HCT116 (cell line): ENCODE data around the gene LCN15. TPM values are rescaled to one million over a fixed set of nuclear protein-coding genes. Genes with fewer than 3 reads are reported as not detected.

Experiments
- ATAC-seq: fragments of 200-7000 bp; cut with Tn5 transposase; 2 replicates; pipeline ENCODE4 v1.9.1; 2020; ENCODE audit warnings: mild to moderate bottlenecking, moderate library complexity
- BruUV-seq: library from RNA; stranded (reverse); fragments of 400-500 nt; replicated peaks from 2 replicates; lab custom pipeline; 2021; lab: Mats Ljungman, UMichigan
- CTCF ChIA-PET: fragments of 300-600 bp; sonication (Branson Sonifier 250); formaldehyde crosslinking; loops from one replicate; lab custom pipeline; 2021; ENCODE audit warnings: antibody characterized with exemption; lab: Charles Lee
- POLR2A ChIA-PET: fragments of 300-600, 350-600 bp; sonication (Branson Sonifier 250); formaldehyde crosslinking; loops from one replicate; lab custom pipeline; 2021; ENCODE audit warnings: antibody characterized with exemption; lab: Charles Lee
- RAD21 ChIA-PET, 2 experiments: fragments of 300-600 bp; sonication (Branson Sonifier 250); formaldehyde crosslinking; loops; one replicate each; lab custom pipeline; 2023; ENCODE audit warnings: low total read pairs in 2 of 2; ENCODE audit not compliant: uncharacterized antibody in 2 of 2, unreplicated experiment in 2 of 2, low non-redundant PET in 1 of 2; lab: Charles Lee
- DNase-seq: peaks from one replicate; pipeline ENCODE4 v3.0.0-alpha.2; 2010; ENCODE audit warnings: low read depth, low spot score
- H2AFZ ChIP-seq: fragments of 200-600 bp; shearing (Covaris generic), sonication (generic); 2 replicates; pipeline ENCODE4 v1.6.1; 2017; ENCODE audit warnings: low read depth, mixed run types, mixed read lengths, antibody characterized with exemption, low read length; ENCODE audit not compliant: poor library complexity, severe bottlenecking
- H3K27ac ChIP-seq: 2 replicates; pipeline ENCODE4 v1.5.1; 2012; ENCODE audit warnings: low read depth, low read length
- H3K27me3 ChIP-seq: fragments of 200-600 bp; sonication (generic); 2 replicates; pipeline ENCODE4 v1.6.1; 2016; ENCODE audit warnings: mixed run types, low read length, mixed read lengths; ENCODE audit not compliant: insufficient read depth
- H3K36me3 ChIP-seq, 2 experiments: fragments of 200-500 bp in 1 of 2; fragments of 200-600 bp in 1 of 2; sonication (Bioruptor generic) in 1 of 2; sonication (generic) in 1 of 2; 2 replicates each; pipeline versions ENCODE4 v1.5.1 to v1.6.1; 2014 to 2016; ENCODE audit warnings: low read length in 2 of 2, inconsistent platforms in 1 of 2, mixed read lengths in 1 of 2, mixed run types in 1 of 2; ENCODE audit not compliant: insufficient read depth in 2 of 2, control insufficient read depth in 1 of 2
- H3K4me1 ChIP-seq, 2 experiments: fragments of 200-600 bp in 1 of 2; sonication (generic) in 1 of 2; 2 replicates each; pipeline versions ENCODE4 v1.5.1 to v1.6.1; 2012 to 2017; ENCODE audit warnings: low read length in 2 of 2, inconsistent platforms in 1 of 2, mild to moderate bottlenecking in 1 of 2, mixed read lengths in 1 of 2, mixed run types in 1 of 2, moderate library complexity in 1 of 2; ENCODE audit not compliant: insufficient read depth in 2 of 2, control insufficient read depth in 1 of 2
- H3K4me2 ChIP-seq: fragments of 200-600 bp; sonication (generic); 2 replicates; pipeline ENCODE4 v1.6.1; 2017; ENCODE audit warnings: mixed run types, low read length, mixed read lengths
- H3K4me3 ChIP-seq, 2 experiments: fragments of 200-600 bp in 1 of 2; sonication (generic) in 1 of 2; replicated peaks in 1 of 2; 2 replicates each; pipeline ENCODE4 v1.5.1; 2011 to 2016; ENCODE audit warnings: low read length in 2 of 2, control low read depth in 1 of 2, low read depth in 1 of 2, mild to moderate bottlenecking in 1 of 2, mixed read lengths in 1 of 2, mixed run types in 1 of 2
- H3K79me2 ChIP-seq: fragments of 200-600 bp; sonication (generic); 2 replicates; pipeline ENCODE4 v1.6.1; 2017; ENCODE audit warnings: mild to moderate bottlenecking, mixed run types, low read length, moderate library complexity, mixed read lengths; ENCODE audit not compliant: insufficient read depth
- H3K9ac ChIP-seq: fragments of 200-600 bp; sonication (generic); 2 replicates; pipeline ENCODE4 v1.6.1; 2016; ENCODE audit warnings: low read length, mixed read lengths
- H3K9me2 ChIP-seq: fragments of 200-600 bp; sonication (generic), shearing (Covaris generic); 2 replicates; pipeline ENCODE4 v1.6.1; 2017; ENCODE audit warnings: mixed run types, mild to moderate bottlenecking, moderate library complexity; ENCODE audit not compliant: insufficient read depth
- H3K9me3 ChIP-seq, 2 experiments: fragments of 200-500 bp in 1 of 2; fragments of 200-600 bp in 1 of 2; sonication (Bioruptor generic) in 1 of 2; sonication (generic) in 1 of 2; 2 replicates each; pipeline ENCODE4 v1.6.1; 2014 to 2017; ENCODE audit warnings: low read length in 2 of 2, mixed read lengths in 2 of 2, inconsistent platforms in 1 of 2, low read depth in 1 of 2, mild to moderate bottlenecking in 1 of 2, mixed run types in 1 of 2, moderate library complexity in 1 of 2; ENCODE audit not compliant: control insufficient read depth in 1 of 2, insufficient read depth in 1 of 2
- H4K20me1 ChIP-seq: fragments of 200-600 bp; sonication (generic), shearing (Covaris generic); 2 replicates; pipeline ENCODE4 v1.6.1; 2017; ENCODE audit warnings: mixed run types, mild to moderate bottlenecking, moderate library complexity; ENCODE audit not compliant: insufficient read depth
- CBX3 ChIP-seq: IDR thresholded peaks from 2 replicates; pipeline ENCODE4 v1.6.1; 2012; ENCODE audit warnings: low read depth
- ELF1 ChIP-seq: IDR thresholded peaks from 2 replicates; pipeline ENCODE4 v1.6.1; 2012; ENCODE audit warnings: low read depth, borderline replicate concordance
- YY1 ChIP-seq: IDR thresholded peaks from 2 replicates; pipeline ENCODE4 v1.6.1; 2011; ENCODE audit warnings: low read length, low read depth, moderate library complexity, mild to moderate bottlenecking; ENCODE audit not compliant: insufficient replicate concordance; ENCODE audit errors: extremely low read depth
- ZNF274 ChIP-seq: fragments of 200-500 bp; sonication (Bioruptor generic); IDR thresholded peaks from 2 replicates; pipeline ENCODE4 v1.6.1; 2014; ENCODE audit warnings: mild to moderate bottlenecking, low read depth, low read length, inconsistent platforms
- intact Hi-C: fragments of 100-400 bp; cut with micrococcal nuclease; formaldehyde crosslinking; loops from 2 replicates; pipeline ENCODE4 v1.10.0; 2022
- total RNA-seq: library from RNA; stranded (reverse); gene quantifications from one replicate; pipeline ENCODE4 v1.2.1, GENCODE V29; 2021; ENCODE audit not compliant: unreplicated experiment
- TF ChIP-seq, protein P1 (sequence below): IDR thresholded peaks from 2 replicates; pipeline ENCODE4 v1.6.1; 2012
- TF ChIP-seq, protein P2 (sequence below), 3 experiments: fragments of 200-600 bp in 1 of 3; sonication (generic) in 1 of 3; IDR thresholded peaks in 2 of 3; conservative IDR thresholded peaks in 1 of 3; 2 replicates each; pipeline ENCODE4 v1.5.1; 2012 to 2017; ENCODE audit warnings: low read depth in 2 of 3, low read length in 2 of 3, antibody characterized with exemption in 1 of 3, borderline replicate concordance in 1 of 3, control low read depth in 1 of 3, mild to moderate bottlenecking in 1 of 3, mixed read lengths in 1 of 3, mixed run types in 1 of 3, moderate library complexity in 1 of 3; ENCODE audit not compliant: insufficient read depth in 1 of 3
- TF ChIP-seq, protein P3 (sequence below): IDR thresholded peaks from 2 replicates; pipeline ENCODE4 v1.6.1; 2012; ENCODE audit warnings: low read depth

LCN15 gene
- total RNA-seq, 1 experiment from 2014 or later, result 0.76 TPM

DNA sequence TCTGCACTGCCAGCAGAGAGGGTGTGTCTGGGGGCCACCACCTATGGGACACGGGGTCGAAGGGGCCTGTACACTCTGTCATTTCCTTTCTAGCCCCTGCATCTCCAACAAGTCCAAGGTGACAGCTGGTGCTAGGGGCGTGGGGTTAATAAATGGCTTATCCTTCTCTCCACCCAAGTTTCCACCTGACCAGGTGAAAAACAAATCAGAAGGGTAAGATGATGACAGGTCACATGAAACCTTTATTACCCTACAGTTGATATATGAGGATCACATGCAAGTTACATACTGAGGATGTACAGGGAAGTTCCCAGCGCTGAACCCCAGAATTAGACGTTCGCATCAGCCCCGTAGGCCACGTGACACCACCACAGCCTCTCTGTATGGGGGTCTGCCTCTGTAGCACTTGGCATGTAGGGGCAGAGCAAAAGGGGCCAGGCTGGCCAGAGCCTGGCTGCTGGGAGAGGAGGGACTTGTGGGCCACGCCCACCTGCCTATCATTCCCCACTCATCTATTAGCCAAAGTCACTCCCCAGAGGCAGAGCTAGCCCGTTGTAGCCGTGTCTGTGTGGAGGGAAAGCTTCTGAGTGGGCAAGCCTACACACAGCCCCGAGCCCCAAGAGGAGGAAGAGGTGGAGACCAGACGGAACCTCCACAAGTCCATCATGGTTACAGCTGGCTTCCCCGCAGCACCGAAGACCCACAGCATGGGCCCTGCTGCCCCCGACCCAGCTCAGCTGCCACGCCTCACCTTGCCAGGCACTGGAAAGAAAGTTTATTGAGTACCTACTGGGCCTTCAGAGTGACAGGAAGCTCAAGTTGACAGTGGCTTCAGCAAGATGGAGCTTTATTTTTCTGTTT, 29.0 kb upstream of the LCN15 start:
- CTCF ChIA-PET, result interaction anchor here (0.9 to 2.1 kb wide), 5 partner anchors 8 to 242 kb away, joined by 3 to 10 read pairs (median 4); partner anchors contain the start of gene AJM1
- intact Hi-C loops, result no loop called here
- RAD21 ChIA-PET, result no interaction called here
- H3K27me3 ChIP-seq, result no peaks in the 10 kb centered on the region
- POLR2A ChIA-PET, result no interaction called here
- H3K79me2 ChIP-seq, result peaks cover 12% of the 10 kb centered on the region; the same call in 1 of the 2 replicates
- H4K20me1 ChIP-seq, result no peaks in the 10 kb centered on the region
- no peaks in the 10 kb centered on the region for H3K9me3 ChIP-seq
- H3K36me3 ChIP-seq, result no peaks in the 10 kb centered on the region; a peak in 1 of 4 replicates
- BruUV-seq, result no TSS peak
- 0 out of 2 replicates have a peak overlapping the region, but pooled peaks have one; percentile 11 for H3K27ac ChIP-seq
- ATAC-seq, result no peak
- no peak overlapping the region for H3K9ac ChIP-seq
- H3K9me2 ChIP-seq, result no peaks in the 10 kb centered on the region
- H3K4me2 ChIP-seq, result peak overlapping the region; percentile 94; the same call in 1 of the 2 replicates
- no peak overlapping the region for H3K4me3 ChIP-seq
- H3K4me1 ChIP-seq, result peaks cover 12 to 30% of the 10 kb centered on the region in 2 experiments; a peak in 3 of 4 replicates
- TF ChIP-seq, protein P1, sequence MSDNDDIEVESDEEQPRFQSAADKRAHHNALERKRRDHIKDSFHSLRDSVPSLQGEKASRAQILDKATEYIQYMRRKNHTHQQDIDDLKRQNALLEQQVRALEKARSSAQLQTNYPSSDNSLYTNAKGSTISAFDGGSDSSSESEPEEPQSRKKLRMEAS, result no peak
- TF ChIP-seq ZNF274, result no peak
- no peak for TF ChIP-seq YY1
- no peak overlapping the region for H2AFZ ChIP-seq
- no peak for DNase-seq

DNA sequence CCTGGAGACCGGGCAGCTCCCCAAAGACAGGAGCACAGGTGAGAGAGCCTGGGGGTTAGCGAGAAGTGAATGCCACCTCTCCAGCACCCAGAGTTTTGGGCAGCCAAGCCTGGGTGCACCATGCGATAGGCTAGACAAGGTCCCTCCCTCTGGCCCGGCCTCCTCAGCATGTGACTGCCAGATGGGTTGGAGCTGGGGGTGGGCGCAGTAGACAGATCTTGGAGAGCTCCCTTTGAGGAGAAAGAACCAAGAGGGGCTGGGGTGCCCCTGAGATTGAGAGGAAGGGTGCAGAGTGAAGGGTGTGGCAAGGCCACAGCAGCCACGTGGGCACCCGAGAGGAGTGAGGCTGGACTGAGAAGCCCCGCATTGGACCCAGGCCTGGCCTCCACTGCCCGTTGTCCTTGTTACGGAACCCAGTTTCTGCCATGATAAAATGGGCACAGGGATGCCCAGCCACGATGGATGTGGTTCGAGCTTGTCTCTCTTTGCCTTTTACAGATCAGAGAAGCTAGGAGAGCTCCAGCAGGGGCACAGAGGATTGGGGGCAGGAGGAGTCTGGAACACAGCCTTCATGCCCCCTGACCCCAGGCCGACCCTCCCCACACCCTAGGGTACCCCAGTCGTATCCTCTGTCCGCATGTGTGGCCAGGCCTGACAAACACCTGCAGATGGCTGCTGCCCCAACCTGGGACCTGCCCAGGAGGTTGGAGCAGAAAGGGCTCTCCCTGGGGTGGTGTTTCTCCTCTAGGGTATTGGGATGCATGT, 28.2 kb upstream of the LCN15 start:
- ChIA-PET RAD21 (no interaction called here), POLR2A (no interaction called here), CTCF (interaction anchor here (0.7 to 2.1 kb wide), 5 partner anchors 9 to 242 kb away, joined by 3 to 10 read pairs (median 5); no protein-coding TSS in a partner anchor)
- Histone ChIP-seq H4K20me1 (no peaks in the 10 kb centered on the region), H3K36me3 (no peaks in the 10 kb centered on the region; a peak in 1 of 4 replicates), H3K9ac (peak overlapping the region; percentile 98), H2AFZ (no peak overlapping the region), H3K4me1 (peaks cover 14 to 37% of the 10 kb centered on the region in 2 experiments; a peak in 3 of 4 replicates), H3K4me2 (peak overlapping the region; percentile 94), H3K4me3 (peak overlapping the region; percentile 83 to 84), H3K9me3 (no peaks in the 10 kb centered on the region), H3K79me2 (peaks cover 12% of the 10 kb centered on the region; the same call in 1 of the 2 replicates), H3K27ac (peak overlapping the region; percentile 79), H3K27me3 (no peaks in the 10 kb centered on the region), H3K9me2 (no peaks in the 10 kb centered on the region)
- no TSS peak for BruUV-seq
- DNase-seq, result no peak
- no peak for ATAC-seq
- intact Hi-C loops, result no loop called here
- TF ChIP-seq CBX3 (no peak), ELF1 (no peak)
- TF ChIP-seq, protein P2, sequence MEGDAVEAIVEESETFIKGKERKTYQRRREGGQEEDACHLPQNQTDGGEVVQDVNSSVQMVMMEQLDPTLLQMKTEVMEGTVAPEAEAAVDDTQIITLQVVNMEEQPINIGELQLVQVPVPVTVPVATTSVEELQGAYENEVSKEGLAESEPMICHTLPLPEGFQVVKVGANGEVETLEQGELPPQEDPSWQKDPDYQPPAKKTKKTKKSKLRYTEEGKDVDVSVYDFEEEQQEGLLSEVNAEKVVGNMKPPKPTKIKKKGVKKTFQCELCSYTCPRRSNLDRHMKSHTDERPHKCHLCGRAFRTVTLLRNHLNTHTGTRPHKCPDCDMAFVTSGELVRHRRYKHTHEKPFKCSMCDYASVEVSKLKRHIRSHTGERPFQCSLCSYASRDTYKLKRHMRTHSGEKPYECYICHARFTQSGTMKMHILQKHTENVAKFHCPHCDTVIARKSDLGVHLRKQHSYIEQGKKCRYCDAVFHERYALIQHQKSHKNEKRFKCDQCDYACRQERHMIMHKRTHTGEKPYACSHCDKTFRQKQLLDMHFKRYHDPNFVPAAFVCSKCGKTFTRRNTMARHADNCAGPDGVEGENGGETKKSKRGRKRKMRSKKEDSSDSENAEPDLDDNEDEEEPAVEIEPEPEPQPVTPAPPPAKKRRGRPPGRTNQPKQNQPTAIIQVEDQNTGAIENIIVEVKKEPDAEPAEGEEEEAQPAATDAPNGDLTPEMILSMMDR (IDR thresholded peaks at IDR 0.05 in 2 of 3, conservative IDR thresholded peaks at IDR 0.05 in 1 of 3; ENCODE audit: borderline replicate concordance in 1 of 3, insufficient read depth in 1 of 3, low read depth in 2 of 3, low read length in 2 of 3), result no peak
- TF ChIP-seq, protein P1, result no peak
- TF ChIP-seq, protein P3, sequence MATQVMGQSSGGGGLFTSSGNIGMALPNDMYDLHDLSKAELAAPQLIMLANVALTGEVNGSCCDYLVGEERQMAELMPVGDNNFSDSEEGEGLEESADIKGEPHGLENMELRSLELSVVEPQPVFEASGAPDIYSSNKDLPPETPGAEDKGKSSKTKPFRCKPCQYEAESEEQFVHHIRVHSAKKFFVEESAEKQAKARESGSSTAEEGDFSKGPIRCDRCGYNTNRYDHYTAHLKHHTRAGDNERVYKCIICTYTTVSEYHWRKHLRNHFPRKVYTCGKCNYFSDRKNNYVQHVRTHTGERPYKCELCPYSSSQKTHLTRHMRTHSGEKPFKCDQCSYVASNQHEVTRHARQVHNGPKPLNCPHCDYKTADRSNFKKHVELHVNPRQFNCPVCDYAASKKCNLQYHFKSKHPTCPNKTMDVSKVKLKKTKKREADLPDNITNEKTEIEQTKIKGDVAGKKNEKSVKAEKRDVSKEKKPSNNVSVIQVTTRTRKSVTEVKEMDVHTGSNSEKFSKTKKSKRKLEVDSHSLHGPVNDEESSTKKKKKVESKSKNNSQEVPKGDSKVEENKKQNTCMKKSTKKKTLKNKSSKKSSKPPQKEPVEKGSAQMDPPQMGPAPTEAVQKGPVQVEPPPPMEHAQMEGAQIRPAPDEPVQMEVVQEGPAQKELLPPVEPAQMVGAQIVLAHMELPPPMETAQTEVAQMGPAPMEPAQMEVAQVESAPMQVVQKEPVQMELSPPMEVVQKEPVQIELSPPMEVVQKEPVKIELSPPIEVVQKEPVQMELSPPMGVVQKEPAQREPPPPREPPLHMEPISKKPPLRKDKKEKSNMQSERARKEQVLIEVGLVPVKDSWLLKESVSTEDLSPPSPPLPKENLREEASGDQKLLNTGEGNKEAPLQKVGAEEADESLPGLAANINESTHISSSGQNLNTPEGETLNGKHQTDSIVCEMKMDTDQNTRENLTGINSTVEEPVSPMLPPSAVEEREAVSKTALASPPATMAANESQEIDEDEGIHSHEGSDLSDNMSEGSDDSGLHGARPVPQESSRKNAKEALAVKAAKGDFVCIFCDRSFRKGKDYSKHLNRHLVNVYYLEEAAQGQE, result no peak
